Renal cortex interstitium (tissue), 11 donors: ENCODE measurements around the gene AP1B1. TPM values are rescaled to one million over a fixed set of nuclear protein-coding genes. Genes with fewer than 3 reads are reported as not detected.

Experiments
- DNase-seq, 11 donors: peaks; one replicate each; pipeline ENCODE4 v3.0.0-alpha.2; 2013; ENCODE audit warnings: low read depth in 9 of 11, low spot score in 4 of 11; ENCODE audit errors: extremely low read depth in 1 of 11
- polyA plus RNA-seq, 3 donors: library from polyadenylated mRNA; unstranded; fragments of 120-200 nt; gene quantifications; one replicate each; pipeline ENCODE4 v1.2.1, GENCODE V29; 2013; ENCODE audit not compliant: insufficient read length in 3 of 3

The AP1B1 gene
- polyA plus RNA-seq, 3 donors, result 42.8 to 46.8 (median 43.9) TPM

GRCh38 chr22:29340566-29340965 lies 47.8 kb downstream of the AP1B1 start:
- no peak for DNase-seq

GRCh38 chr22:29339381-29340235 lies 48.8 kb downstream of the AP1B1 start:
- DNase-seq, result no peak

DNA sequence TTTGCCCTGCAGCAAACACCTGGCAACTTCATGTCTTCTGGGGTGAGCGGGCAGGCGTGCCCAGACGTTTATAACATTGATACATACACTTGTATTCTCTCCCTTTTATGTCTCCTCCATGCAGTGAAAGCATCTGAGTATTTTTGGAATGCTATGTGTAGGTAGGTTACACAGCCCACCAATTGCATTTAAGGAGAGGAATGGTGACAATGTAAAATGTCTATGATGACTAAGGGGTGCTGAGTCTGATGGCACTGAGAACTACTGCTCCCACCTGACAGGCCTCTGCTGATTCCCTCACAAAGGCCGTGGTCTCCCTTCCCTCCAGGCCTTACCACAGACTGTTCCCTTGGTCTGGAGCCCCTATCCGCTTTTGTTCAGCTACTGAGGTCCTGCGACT lies 50.0 kb downstream of the AP1B1 start:
- DNase-seq, result no peak

- no peak for DNase-seq
These were observed 50.6 kb downstream of the AP1B1 start for GRCh38 chr22:29337631-29338284.

- no peak for DNase-seq
These were observed 51.4 kb downstream of the AP1B1 start for GRCh38 chr22:29336751-29337490.

DNA sequence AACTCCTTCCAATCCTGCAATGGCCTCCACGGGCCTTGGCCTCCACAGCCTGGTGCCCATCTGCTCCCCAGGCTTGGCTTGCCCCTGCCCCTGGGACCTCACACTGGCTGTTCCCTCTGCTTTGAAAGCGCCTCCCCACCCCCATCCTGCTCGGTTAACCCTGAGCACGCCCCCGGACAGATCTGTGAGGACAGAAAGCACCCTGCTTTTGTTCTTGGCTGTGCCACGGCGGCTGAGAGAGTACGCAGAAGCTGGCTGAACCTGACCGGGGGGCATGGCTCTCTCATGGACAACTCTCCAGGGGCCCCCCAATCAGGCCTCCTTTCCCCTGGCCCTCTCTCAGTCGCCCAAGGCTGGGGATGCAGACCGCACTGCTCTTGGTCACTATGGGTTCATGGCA lies 52.7 kb downstream of the AP1B1 start:
- no peak for DNase-seq

DNA sequence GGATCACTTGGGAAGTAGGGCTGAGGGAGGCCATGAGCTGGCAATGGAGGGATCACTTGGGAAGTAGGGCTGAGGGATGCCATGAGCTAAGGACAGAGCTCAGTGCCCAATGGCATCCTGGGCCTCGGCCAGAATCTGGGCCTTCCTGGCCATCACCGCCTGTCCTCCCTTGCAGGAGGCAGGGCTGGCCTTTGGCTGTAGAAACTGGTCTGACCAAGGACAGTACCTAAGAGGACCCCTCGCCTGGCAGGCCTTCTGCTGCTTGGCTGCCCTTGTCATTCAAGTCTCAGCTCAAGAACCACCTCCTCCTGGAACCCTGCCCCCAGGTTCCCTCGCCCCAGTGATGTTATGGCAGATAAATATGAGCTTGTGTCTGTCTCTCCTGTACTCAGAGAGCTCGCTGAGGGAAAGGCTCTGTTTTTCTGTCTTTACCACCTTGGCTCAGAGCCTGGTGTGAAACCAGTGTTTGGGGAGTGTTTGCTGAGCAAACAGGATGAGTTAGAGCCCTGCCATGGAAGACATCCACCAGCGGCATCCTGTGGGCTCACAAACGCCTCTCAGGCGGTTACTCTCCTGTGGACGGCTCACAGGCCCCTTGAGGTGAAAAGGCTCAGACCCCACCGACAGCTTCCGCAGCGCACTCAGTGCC lies 53.5 kb downstream of the AP1B1 start:
- DNase-seq, result no peak

DNA sequence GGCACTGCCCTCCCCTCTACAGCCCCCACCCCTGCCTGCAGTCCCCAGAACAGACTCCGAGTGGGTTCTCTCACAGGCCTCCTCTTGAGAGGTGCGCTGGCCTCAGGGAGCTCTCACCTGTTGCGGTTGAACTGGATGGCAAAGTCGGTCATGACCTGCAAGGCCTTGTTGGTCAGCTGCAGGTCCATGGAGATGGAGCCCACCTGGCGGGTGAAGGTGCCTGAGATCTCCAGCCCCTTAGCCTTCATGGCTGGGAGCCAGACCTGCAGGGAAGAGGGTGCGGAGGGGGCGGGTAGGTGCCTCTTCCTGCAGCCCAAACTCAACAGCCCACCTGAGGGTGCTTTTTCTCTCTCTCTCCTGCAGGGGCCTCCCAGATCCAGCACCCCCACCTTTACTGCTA lies 54.2 kb downstream of the AP1B1 start:
- no peak for DNase-seq

DNA sequence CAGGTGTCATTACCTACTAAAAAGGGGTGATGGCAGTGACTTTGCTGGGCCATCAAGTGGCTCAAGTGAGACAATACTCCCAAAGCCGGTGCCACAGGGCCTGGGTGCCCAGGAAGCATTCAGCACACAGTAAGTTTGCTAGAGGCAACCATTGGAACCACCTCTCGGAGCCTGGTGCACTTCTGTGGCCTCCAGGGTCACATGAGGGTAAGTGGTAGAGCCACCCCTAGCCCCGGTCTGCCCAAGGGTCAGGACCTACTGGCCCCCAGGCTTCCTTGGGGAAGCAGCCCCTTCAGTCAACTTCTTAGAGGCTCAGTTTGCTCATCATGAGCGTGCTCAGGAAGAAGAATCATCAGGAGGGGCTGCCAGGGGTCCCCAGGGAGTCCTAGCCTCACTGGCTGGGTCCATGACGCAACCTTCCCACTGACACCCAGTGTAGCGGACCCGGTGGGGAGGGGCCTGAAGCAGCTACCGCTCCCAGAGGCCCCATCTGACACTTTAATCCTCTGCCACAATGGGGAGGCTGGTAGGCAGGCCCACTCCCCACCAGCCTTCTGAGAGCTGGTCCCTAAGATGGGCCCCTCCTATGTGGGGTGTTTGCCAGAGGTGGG lies 55.4 kb downstream of the AP1B1 start:
- DNase-seq, result no peak

DNA sequence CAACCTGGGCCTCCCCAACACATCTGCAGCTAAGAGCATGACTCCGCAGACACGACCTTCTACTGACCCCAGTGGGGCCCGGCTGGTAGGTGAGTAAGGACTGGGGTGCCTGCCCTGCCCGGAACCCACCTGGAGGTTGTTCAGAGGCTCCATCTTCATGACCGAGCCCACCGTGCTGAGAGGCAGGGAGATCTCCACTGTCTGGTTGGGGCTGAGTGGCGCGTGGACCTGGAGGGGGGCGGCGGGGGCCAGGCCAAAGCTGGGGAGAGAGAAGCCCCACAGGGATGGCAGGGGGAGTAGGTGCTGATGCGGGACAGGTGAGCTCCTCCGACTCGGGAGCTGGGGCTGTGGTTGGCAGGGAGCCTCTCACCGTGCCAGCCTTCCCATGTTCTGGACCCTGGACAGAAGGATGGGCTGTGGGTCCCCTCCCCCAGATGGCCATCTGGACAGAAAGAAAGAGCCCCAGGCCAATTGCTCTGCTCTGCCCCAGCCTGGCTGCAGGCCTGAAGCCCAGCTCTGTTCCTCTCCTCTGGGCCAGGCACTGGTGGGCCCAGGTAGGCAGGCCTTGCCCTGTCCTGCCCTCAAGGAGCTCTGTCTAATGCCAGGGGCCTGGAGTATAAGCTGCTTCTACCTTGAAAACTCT lies 56.6 kb downstream of the AP1B1 start:
- DNase-seq, result no peak

DNA sequence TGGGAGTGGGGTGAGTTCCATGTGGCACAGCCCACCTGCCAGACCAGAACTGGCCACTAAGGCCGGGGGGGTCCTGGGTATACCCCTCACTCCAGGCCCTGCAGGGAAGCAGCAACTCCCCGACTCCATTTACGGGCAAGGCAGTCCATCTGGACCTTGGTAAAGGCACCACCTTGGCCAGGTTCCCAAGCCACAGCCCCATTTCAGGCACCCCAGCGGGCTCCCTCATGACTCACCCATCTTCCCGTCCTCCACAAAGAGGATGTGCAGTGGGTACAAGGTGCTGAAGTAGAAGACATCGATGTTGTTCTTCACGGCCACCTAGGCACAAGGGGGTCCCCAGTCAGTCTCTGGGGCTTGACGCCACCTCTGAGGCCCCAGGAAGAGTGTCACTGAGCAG lies 57.2 kb downstream of the AP1B1 start:
- no peak for DNase-seq

GRCh38 chr22:29330753-29331152 lies 57.6 kb downstream of the AP1B1 start:
- DNase-seq, result no peak

GRCh38 chr22:29330291-29330690 lies 58.1 kb downstream of the AP1B1 start:
- DNase-seq, result no peak

DNA sequence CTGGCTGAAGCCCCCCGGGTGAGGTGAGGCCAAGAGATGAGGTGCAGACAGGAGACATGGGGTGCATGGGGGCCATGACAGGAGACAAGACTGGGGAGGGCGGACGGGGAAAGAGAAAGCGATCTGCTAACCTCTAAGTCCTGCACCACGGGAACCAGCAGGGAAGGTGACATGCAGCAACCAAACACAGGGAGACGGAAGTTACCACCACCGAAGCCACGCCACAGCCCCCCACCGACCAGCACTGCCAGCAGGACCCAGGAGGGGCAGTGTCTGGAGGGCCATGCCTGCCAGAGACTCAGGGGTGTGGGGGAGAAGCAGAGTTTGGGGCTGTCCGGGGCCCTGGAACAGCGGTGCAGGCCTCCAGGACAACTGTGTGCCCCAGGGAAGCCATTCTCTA lies 58.8 kb downstream of the AP1B1 start:
- no peak for DNase-seq

DNA sequence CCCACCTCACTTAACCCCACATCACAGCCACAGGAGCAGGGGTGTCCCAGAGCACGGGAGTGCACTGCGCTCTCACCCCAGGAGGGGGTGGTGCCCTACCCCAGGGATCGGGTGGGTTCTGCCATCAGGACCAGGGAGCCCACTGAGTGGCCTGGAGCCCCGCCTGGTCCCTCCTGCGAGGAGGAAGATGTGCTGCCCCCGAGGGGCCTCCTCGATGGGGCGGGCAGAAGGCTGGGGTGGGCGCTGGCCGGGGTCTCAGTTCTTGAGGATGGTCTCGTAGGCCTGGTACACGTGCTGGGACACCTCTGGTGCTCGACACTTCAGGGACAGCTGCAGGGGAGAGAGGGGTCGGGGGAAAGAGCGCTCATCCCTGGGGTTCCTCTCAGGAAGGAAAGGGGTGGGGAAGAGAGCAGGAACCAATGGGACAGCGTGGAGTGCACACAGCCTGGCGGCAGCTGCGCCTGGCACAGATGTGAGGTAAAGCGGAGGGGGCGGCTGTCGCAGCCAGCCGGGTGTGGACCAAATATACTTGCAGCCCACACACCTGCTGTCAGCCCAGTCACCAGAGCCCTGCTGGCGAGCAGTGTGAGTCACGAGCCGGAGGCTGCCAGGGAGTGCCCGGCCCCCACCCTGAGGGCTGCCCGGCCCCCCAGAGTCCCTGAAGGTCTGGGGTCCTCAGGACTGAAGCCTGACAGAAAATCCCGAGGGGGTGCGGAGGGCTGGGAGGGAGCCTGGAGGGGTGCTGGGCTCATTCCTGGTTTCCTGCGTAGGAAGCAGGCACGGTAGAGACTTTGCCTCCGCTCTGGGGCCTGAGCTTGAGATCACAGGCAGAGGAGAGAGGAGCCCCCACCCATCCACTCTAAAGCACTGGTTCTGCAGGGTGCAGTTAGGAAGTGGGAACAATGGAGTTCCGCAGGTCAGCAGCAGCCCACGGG lies 59.5 kb downstream of the AP1B1 start:
- no peak for DNase-seq

DNA sequence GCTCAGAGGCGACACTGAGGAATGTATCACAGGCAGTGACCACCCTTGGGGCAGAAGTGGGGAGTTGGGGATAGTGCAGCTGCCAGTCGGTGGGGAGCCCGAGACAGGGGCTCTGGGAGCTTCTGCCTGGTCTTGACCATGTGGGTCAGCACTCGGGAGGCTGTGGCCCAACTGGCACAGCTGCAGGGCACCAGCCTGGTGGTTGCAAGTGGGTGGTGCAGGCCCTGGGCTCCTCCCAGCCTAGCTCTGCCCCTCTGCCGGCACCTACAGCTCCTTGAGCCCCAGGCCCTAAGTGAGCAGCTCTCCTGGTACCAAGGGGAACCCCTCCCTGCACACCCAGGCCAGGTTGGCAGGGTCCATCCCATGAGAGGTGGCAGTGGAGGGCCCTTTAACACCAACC lies 60.3 kb downstream of the AP1B1 start:
- no peak for DNase-seq

DNA sequence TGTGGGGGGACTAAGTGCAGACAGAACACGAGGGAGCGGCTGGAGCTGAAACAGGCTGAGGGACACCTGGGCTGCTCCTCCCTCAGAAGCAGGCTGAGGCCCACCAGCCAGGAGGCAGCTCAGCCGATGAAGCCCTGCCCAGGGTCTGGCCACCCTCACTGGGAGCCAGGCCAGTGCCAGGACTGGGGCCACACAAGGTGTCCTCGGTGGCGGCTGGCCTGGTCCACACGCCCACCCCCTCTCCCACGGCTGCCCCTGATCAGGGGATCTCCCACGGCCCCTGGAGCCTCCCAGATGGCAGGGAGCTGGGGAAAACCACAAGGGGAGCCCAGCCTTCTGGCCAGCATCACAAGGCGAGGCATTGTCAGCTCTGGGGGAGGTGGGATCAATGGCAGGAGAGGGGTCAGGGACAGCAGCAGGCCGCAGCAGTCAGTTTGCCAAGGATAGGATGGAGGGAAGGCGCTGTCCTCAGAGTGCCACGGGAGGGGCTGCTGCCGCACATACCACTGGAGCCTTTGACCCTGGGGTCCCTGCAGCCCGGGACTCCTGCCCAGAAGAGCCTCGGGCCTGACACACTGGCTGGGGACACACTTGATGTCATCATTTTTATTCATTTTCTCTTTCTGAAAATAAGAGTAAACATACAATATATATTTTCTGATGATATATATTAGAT lies 61.1 kb downstream of the AP1B1 start:
- no peak for DNase-seq
